Spleen (tissue), 11 donors: Measurements from ENCODE around the gene CCDC88A. TPM values are rescaled to one million over a fixed set of nuclear protein-coding genes. Genes with fewer than 3 reads are reported as not detected.

Experiments
- DNase-seq: peaks from one replicate; pipeline ENCODE4 v3.0.0-alpha.2; 2020
- H3K27ac ChIP-seq, 8 donors: fragments of 200-600 bp; sonication (generic) in 7 of 8; 1 replicate in 4 of 8; 2 replicates in 4 of 8; pipeline versions ENCODE4 v1.5.0 to v1.8.0; 2016 to 2021; ENCODE audit warnings: inconsistent platforms in 4 of 8, mild to moderate bottlenecking in 4 of 8, moderate library complexity in 1 of 8
- H3K27me3 ChIP-seq, 7 donors: fragments of 200-600 bp; sonication (generic) in 6 of 7; replicated peaks in 1 of 7; 1 replicate in 4 of 7; 2 replicates in 3 of 7; pipeline versions ENCODE4 v1.5.0 to v1.8.0; 2016 to 2021; ENCODE audit warnings: inconsistent platforms in 3 of 7, mild to moderate bottlenecking in 1 of 7
- H3K36me3 ChIP-seq, 6 donors: fragments of 200-600 bp; sonication (generic) in 5 of 6; 1 replicate in 4 of 6; 2 replicates in 2 of 6; pipeline versions ENCODE4 v1.5.0 to v1.8.0; 2016 to 2021; ENCODE audit warnings: inconsistent platforms in 2 of 6
- H3K4me1 ChIP-seq, 6 donors: fragments of 200-600 bp; sonication (generic) in 5 of 6; 1 replicate in 3 of 6; 2 replicates in 3 of 6; pipeline versions ENCODE4 v1.5.0 to v1.8.0; 2016 to 2021; ENCODE audit warnings: inconsistent platforms in 3 of 6
- H3K4me3 ChIP-seq, 8 donors: fragments of 200-600 bp; sonication (generic) in 7 of 8; 1 replicate in 4 of 8; 2 replicates in 4 of 8; pipeline versions ENCODE4 v1.5.0 to v1.8.0; 2016 to 2021; ENCODE audit warnings: inconsistent platforms in 4 of 8, mild to moderate bottlenecking in 4 of 8, moderate library complexity in 2 of 8
- H3K9me3 ChIP-seq, 8 donors: fragments of 200-600 bp; sonication (generic) in 7 of 8; 1 replicate in 4 of 8; 2 replicates in 4 of 8; pipeline versions ENCODE4 v1.5.0 to v1.8.0; 2016 to 2021; ENCODE audit warnings: inconsistent platforms in 4 of 8
- POLR2A ChIP-seq, 3 donors: fragments of 450-650 bp; IDR thresholded peaks; one replicate each; pipeline ENCODE4 v1.5.1; 2017; ENCODE audit warnings: antibody characterized with exemption in 3 of 3, mild to moderate bottlenecking in 1 of 3
- POLR2AphosphoS5 ChIP-seq, 3 donors: sonication (generic); formaldehyde crosslinking; IDR thresholded peaks; one replicate each; pipeline ENCODE4 v1.5.1; 2017; ENCODE audit warnings: antibody characterized with exemption in 3 of 3
- WGBS, 5 donors: extraction: QIAGEN DNeasy Blood & Tissue Kit in 3 of 5; methylation state at CpG; one replicate each; pipeline versions ENCODE4 v1.1.5 to v1.1.7; 2013 to 2018; 5-methylcytosine and 5-hydroxymethylcytosine counted together
- intact Hi-C: fragments of 100-400 bp; cut with DNase I; formaldehyde crosslinking; loops from one replicate; pipeline ENCODE4 v1.15.0; 2023; ENCODE audit warnings: low total_unique reads
- polyA plus RNA-seq, 3 donors: library from polyadenylated mRNA; stranded (reverse); fragments of 200-250 nt; gene quantifications; one replicate each; pipeline ENCODE4 v1.2.1, GENCODE V29; 2013
- total RNA-seq, 7 donors: library from RNA; depleted of rRNA in 3 of 7; stranded (reverse); fragments of >200 nt in 3 of 7; fragmentation: NEBNext Ultra II Directional in 4 of 7; extraction: Animal tissue kit (Norgen Biotek cat#: 25700) in 4 of 7; gene quantifications; one replicate each; pipeline versions ENCODE4 v1.1.0 to v1.2.1, GENCODE V29; 2016 to 2021
- TF ChIP-seq, protein P1 (sequence below), 11 experiments: fragments of 200-600 bp in 7 of 11; fragments of 450-650 bp in 4 of 11; sonication (generic) in 4 of 11; IDR thresholded peaks in 8 of 11; conservative IDR thresholded peaks in 3 of 11; 1 replicate in 7 of 11; 2 replicates in 4 of 11; pipeline versions ENCODE4 v1.4.0 to v1.8.0; 2016 to 2021; ENCODE audit warnings: antibody characterized with exemption in 11 of 11, inconsistent platforms in 4 of 11, mild to moderate bottlenecking in 1 of 11
- donor health status: healthy with polysubstance abuse.
- donor health status: DM: no; HTN: no; CAD: no; lungs with moderate emphysema.
- donor health status: DM: no; HTN: no; CAD: no.
- donor health status: Bipolar disorder and iron deficiency.
- donor health status: healthy.
- donor health status: DM: no; HTN: no; CAD: no.
- donor health status: DM: yes; HTN: yes; CAD: no.

Gene CCDC88A
- total and polyA plus RNA-seq, 10 donors: 16.4 to 130 (median 77.9) TPM

DNA sequence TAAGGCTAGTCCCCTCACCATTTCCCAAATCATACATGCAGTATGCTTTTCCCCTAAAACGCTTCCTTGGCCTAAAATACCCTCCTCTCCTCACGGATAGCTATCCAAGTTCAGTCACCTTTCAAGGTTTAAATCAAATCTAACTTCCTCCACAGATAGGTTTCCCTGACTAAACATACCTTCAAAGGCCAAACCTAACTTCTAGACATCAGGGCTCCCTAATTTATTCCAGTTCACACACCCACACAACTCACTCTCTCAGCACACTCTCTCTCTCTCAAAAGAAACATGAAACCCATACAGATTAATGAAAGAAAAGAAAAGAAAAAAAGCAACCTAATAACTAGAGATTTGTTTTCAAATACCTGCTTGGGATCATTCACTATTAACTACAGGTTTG lies 14.5 kb downstream of the CCDC88A start:
- H3K4me3 ChIP-seq: no peak overlapping the region
- DNase-seq: no peak
- H3K36me3 ChIP-seq: peaks cover 0 to 29% (median 0%) of the 10 kb centered on the region in 6 donors
- no peaks in the 10 kb centered on the region for H3K9me3 ChIP-seq
- H3K27me3 ChIP-seq: no peaks in the 10 kb centered on the region
- TF ChIP-seq POLR2AphosphoS5 (IDR thresholded peaks at IDR 0.05) (no peak), POLR2A (IDR thresholded peaks at IDR 0.05) (no peak)
- TF ChIP-seq, protein P1, sequence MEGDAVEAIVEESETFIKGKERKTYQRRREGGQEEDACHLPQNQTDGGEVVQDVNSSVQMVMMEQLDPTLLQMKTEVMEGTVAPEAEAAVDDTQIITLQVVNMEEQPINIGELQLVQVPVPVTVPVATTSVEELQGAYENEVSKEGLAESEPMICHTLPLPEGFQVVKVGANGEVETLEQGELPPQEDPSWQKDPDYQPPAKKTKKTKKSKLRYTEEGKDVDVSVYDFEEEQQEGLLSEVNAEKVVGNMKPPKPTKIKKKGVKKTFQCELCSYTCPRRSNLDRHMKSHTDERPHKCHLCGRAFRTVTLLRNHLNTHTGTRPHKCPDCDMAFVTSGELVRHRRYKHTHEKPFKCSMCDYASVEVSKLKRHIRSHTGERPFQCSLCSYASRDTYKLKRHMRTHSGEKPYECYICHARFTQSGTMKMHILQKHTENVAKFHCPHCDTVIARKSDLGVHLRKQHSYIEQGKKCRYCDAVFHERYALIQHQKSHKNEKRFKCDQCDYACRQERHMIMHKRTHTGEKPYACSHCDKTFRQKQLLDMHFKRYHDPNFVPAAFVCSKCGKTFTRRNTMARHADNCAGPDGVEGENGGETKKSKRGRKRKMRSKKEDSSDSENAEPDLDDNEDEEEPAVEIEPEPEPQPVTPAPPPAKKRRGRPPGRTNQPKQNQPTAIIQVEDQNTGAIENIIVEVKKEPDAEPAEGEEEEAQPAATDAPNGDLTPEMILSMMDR (IDR thresholded peaks at IDR 0.05 in 8 of 11, conservative IDR thresholded peaks at IDR 0.05 in 3 of 11): no peak
- H3K27ac ChIP-seq: no peak overlapping the region
- 80 to 94% (median 90%) methylated on average over 2 of the region's 2 CpGs for WGBS, 5 donors
- peaks cover 0 to 7% (median 4%) of the 10 kb centered on the region in 6 donors for H3K4me1 ChIP-seq
- intact Hi-C loops: no loop called here

DNA sequence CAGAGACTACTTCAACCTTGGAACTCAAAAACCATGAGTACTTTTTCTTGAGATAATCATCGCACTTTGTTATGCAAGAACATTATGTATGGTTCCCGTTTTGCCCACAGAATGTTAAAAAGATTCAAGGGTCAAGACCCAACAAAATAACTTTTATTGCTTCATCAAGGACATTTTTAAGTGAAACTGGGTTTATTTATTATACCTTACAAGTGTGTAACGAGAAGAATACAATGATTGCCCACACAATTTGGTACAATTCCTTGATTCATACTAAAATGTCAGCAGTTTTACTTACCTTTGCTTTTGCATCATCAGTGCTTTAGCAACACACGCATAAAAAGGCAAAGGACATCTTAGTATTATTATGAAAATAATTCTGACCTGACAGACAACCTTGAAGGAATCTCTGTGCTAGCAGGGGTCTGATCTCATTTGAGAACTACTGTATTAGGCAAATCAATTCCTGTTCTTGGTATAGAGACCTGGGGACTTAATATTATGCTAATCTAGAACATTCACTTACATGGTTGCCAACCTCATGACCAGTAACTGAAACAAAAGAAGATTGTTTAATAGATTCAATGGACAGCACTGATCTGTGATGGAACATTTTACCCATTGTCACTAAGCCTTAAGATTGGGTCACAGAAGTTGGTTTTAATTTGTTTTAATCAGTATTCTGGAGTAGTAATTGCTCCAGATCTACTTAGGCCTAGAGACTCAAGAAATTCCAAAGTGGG lies 16.2 kb downstream of the CCDC88A start:
- Histone ChIP-seq H3K9me3 (no peaks in the 10 kb centered on the region), H3K27ac (peak overlapping the region in 1 of 8 donors; percentile 2), H3K4me3 (no peak overlapping the region), H3K27me3 (no peaks in the 10 kb centered on the region), H3K4me1 (no peaks in the 10 kb centered on the region), H3K36me3 (peaks cover 0 to 25% (median 0%) of the 10 kb centered on the region in 6 donors)
- TF ChIP-seq POLR2A (IDR thresholded peaks at IDR 0.05) (no peak), POLR2AphosphoS5 (IDR thresholded peaks at IDR 0.05) (no peak)
- TF ChIP-seq, protein P1 (IDR thresholded peaks at IDR 0.05 in 8 of 11, conservative IDR thresholded peaks at IDR 0.05 in 3 of 11): no peak
- 66 to 85% (median 75%) methylated on average over 4 of the region's 4 CpGs for WGBS, 5 donors
- no peak for DNase-seq
- intact Hi-C loops: no loop called here

DNA sequence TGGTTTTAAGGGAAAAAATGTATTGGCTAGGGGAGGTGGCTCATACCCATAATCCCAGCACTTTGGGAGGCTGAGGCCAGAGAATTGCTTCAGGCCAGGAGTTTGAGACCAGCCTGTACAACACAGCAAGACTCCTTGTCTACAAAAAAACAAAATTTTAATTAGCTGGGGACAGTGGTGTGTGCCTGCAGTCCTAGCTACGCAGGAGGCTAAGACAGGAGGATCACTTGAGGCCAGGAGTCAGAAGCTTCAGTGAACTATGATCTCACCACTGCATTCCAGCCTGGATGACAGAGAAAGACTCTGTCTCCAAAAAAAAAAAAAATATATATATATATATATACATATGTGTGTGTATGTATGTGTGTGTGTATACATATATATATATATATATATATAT lies 18.5 kb downstream of the CCDC88A start:
- intact Hi-C loops: no loop called here
- Histone ChIP-seq H3K27me3 (no peaks in the 10 kb centered on the region), H3K4me3 (no peak overlapping the region), H3K4me1 (no peaks in the 10 kb centered on the region), H3K27ac (no peak overlapping the region), H3K9me3 (no peaks in the 10 kb centered on the region), H3K36me3 (peaks cover 0 to 25% (median 0%) of the 10 kb centered on the region in 6 donors)
- TF ChIP-seq POLR2AphosphoS5 (IDR thresholded peaks at IDR 0.05) (no peak), POLR2A (IDR thresholded peaks at IDR 0.05) (no peak)
- TF ChIP-seq, protein P1 (IDR thresholded peaks at IDR 0.05 in 8 of 11, conservative IDR thresholded peaks at IDR 0.05 in 3 of 11): no peak
- 90 to 100% (median 94%) methylated on average over 1 of the region's 1 CpG for WGBS, 5 donors
- DNase-seq: no peak

DNA sequence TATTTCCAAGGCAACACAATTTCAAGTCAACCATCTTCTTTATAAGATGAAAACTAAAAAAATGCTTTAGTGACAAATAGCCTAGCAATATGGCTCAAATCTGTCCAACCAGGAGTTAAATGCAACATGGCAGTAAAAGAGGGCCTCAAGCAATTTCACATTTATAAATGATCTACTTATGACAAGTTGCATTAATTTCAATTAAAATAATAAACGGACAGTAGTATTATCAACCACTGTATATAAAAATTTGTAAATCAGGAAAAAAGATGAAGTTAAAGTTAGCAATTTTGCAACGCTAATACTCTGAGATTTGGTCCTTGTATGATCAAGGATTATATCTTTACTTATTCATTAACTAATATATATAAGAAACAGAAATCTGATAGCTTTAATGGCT lies 19.3 kb downstream of the CCDC88A start:
- DNase-seq: no peak
- WGBS, 5 donors: 90 to 96% (median 93%) methylated on average over 2 of the region's 2 CpGs
- intact Hi-C loops: no loop called here
- H3K9me3 ChIP-seq: no peaks in the 10 kb centered on the region
- H3K4me1 ChIP-seq: no peaks in the 10 kb centered on the region
- H3K27ac ChIP-seq: no peak overlapping the region
- peaks cover 0 to 19% (median 0%) of the 10 kb centered on the region in 6 donors for H3K36me3 ChIP-seq
- TF ChIP-seq, protein P1 (IDR thresholded peaks at IDR 0.05 in 8 of 11, conservative IDR thresholded peaks at IDR 0.05 in 3 of 11): no peak
- no peak for TF ChIP-seq POLR2A (IDR thresholded peaks at IDR 0.05)
- TF ChIP-seq POLR2AphosphoS5 (IDR thresholded peaks at IDR 0.05): no peak
- H3K27me3 ChIP-seq: no peaks in the 10 kb centered on the region
- no peak overlapping the region for H3K4me3 ChIP-seq
